GM06990 (cell line): ENCODE measurements around the gene UQCRH.
"Not testable (repeated sequence)": the region's sequence is repeated elsewhere in the genome, so short reads cannot be mapped to it uniquely, and the experiment has no call there.

Source experiments
- DNase-seq: peaks from one replicate; pipeline ENCODE4 v3.0.0-alpha.2; 2011; ENCODE audit not compliant: insufficient read length; ENCODE audit errors: extremely low read depth
- H3K27me3 ChIP-seq: replicated peaks from 2 replicates; pipeline ENCODE4 v1.6.0; 2011; ENCODE audit warnings: low read length; ENCODE audit not compliant: control insufficient read depth, insufficient read depth
- H3K36me3 ChIP-seq: 2 replicates; pipeline ENCODE4 v1.5.1; 2011; ENCODE audit warnings: low read length; ENCODE audit not compliant: control insufficient read depth, insufficient read depth
- H3K4me3 ChIP-seq: replicated peaks from 2 replicates; pipeline ENCODE4 v1.5.1; 2011; ENCODE audit warnings: low read depth, mild to moderate bottlenecking, control low read depth, low read length
- TF ChIP-seq, protein P1 (sequence below): IDR thresholded peaks from 2 replicates; pipeline ENCODE4 v1.5.1; 2011; ENCODE audit warnings: low read length, control low read depth, mild to moderate bottlenecking, inconsistent platforms; ENCODE audit not compliant: insufficient read depth, poor library complexity, severe bottlenecking

The UQCRH gene

DNA sequence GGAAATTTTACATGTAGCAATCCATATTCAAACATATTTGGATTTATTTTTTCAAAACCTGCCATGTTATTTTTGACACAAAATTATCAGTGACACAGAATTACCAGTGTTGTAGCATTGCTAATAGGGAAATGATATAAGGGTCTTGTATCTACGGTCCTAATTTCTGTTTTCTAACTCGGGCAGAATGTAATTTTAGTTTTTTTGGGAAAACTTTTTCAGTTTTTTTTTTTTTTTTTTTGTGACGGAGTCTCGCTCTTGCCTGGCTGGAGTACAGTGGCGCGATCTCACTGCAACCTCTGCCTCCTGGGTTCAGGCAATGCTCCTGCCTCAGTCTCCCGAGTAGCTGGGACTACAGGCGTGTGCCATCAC lies 2.6 kb downstream of the UQCRH start:
- Histone ChIP-seq H3K27me3 (no peaks in the 10 kb centered on the region), H3K36me3 (peaks cover 4% of the 10 kb centered on the region), H3K4me3 (peak overlapping the region; percentile 83)
- no peak for DNase-seq
- TF ChIP-seq, protein P1, sequence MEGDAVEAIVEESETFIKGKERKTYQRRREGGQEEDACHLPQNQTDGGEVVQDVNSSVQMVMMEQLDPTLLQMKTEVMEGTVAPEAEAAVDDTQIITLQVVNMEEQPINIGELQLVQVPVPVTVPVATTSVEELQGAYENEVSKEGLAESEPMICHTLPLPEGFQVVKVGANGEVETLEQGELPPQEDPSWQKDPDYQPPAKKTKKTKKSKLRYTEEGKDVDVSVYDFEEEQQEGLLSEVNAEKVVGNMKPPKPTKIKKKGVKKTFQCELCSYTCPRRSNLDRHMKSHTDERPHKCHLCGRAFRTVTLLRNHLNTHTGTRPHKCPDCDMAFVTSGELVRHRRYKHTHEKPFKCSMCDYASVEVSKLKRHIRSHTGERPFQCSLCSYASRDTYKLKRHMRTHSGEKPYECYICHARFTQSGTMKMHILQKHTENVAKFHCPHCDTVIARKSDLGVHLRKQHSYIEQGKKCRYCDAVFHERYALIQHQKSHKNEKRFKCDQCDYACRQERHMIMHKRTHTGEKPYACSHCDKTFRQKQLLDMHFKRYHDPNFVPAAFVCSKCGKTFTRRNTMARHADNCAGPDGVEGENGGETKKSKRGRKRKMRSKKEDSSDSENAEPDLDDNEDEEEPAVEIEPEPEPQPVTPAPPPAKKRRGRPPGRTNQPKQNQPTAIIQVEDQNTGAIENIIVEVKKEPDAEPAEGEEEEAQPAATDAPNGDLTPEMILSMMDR = no peak

DNA sequence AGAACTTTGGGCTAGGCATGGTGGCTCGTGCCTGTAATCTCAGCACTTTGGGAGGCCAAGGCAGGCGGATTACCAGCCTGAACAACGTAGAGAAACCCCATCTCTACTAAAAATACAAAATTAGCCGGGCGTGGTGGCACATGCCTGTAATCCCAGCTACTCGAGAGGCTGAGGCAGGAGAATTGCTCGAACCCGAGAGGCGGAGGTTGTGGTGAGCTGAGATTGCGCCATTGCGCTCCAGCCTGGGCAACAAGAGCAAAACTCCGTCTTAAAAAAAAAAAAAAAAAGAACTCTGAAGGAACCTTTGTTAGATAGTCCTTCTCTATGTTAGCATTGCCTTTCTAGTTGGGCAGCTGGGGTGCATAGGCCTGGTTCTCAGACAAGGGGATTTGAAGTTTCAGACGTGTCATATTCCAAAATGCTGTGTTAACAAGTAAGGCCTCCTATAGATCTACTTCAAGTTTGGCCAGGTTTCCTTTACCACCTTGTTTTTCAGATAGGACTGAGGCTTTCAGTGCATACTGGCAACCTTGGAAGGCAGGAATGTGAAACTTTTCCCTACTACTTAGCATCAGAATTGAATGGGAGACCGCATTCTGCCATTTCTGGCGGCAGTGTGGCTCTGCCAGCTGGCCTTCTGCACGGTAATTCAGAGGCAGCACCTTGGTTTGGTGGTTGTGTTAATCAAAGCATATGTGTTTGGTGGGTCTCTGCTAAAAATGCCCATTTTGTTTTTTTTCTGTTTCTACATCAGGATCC lies 6.1 kb downstream of the UQCRH start:
- Histone ChIP-seq H3K27me3 (no peaks in the 10 kb centered on the region), H3K36me3 (peaks cover 12% of the 10 kb centered on the region)
- no peak for DNase-seq

DNA sequence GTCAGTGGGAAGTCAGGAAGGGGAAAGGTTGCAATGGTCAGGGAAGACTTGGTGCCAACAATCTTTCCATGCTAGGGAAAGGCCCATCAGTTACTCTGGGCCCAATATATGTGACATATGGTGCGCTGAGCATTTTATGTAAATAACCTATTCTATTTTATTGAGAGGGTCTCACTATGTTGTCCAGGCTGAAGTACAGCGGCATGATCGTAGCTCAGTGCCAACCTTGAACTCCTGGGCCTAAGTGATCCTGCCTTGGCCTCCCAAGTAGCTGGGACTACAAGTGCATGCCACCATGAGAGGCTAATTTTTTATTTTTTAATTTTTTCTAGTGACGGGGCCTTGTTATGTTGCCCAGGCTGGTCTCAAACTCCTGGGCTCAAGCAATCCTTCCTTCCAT lies 6.8 kb downstream of the UQCRH start:
- H3K36me3 ChIP-seq = peaks cover 13% of the 10 kb centered on the region
- TF ChIP-seq, protein P1 = no peak

More for the DNA sequence above, 6.1 kb downstream of the UQCRH start:
- TF ChIP-seq, protein P1 = no peak
- no peak overlapping the region for H3K4me3 ChIP-seq

DNA sequence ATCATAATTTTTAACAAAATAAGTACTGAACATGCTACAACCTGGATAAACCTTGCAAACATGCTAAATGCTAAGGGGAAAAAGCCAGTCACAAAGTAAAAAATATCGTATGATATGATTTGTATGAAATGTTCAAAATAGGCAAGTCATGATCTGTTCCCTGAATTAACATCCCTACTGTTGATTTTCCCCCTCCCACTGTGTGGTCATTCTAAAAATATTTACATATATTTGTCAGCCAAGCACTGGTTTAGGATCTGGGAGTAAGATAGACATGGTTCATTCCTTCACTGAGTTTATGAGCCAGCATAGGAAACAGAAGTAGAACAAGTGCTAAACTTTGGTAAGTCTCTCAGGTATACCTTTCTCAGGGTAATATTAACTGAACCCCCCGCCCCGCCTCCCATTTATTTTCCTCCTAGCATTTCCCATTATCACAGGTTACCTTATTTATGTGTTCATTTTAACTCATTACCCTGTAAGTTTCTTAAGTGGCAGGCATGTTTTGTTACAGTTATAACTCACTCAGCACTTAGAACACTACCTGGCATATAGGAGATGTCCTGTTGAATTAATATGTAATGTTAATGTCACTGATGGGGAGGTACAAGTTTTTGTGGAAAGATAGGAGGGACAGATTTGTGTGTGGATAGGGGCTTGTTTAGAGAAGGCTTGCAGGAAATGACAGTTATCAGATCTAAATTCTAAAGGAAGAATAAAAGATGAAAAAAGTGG lies 12.3 kb downstream of the UQCRH start:
- DNase-seq = no peak
- Histone ChIP-seq H3K4me3 (no peak overlapping the region), H3K27me3 (no peaks in the 10 kb centered on the region), H3K36me3 (peaks cover 13% of the 10 kb centered on the region)
- TF ChIP-seq, protein P1 = no peak

More for the DNA sequence above, 6.8 kb downstream of the UQCRH start:
- DNase-seq = no peak
- no peaks in the 10 kb centered on the region for H3K27me3 ChIP-seq
- no peak overlapping the region for H3K4me3 ChIP-seq

DNA sequence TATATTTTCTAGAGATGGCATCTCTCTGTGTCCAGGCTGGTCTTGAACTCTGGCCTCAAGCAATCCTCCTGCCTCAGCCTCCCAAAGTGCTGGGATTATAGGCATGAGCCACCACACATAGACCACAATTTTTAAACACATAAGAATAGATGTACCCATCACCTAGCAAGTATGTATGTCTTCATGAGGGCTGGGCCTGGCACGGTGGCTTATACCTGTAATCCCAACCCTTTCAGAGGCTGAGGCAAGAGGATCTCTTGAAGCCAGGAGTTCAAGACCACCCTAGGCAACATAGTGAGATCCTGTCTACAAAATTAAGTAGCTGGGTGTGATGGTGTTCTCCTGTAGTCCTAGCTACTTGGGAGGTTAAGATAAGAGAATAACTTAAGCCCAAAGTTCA lies 13.8 kb downstream of the UQCRH start:
- no peak for DNase-seq
- peaks cover 12% of the 10 kb centered on the region for H3K36me3 ChIP-seq
- no peaks in the 10 kb centered on the region for H3K27me3 ChIP-seq
- TF ChIP-seq, protein P1 = no peak
- H3K4me3 ChIP-seq = no peak overlapping the region

DNA sequence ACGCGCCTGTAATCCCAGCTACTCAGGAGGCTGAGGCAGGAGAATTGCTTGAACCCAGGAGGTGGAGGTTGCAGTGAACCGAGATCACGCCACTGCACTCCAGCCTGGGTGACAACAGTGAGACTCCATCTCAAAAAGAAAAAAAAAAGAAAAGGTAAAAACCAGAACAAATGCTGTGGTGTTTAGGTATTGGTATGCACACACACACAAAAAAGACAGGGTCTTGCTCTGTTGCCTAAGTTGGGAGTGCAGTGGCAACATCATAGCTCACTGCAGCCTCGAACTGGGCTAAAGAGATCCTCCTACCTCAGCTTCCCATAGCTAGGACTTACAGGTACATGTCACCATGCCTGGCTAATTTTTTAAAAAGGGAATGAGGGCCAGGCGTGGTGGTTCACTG lies 15.8 kb downstream of the UQCRH start:
- DNase-seq = not testable (repeated sequence)

DNA sequence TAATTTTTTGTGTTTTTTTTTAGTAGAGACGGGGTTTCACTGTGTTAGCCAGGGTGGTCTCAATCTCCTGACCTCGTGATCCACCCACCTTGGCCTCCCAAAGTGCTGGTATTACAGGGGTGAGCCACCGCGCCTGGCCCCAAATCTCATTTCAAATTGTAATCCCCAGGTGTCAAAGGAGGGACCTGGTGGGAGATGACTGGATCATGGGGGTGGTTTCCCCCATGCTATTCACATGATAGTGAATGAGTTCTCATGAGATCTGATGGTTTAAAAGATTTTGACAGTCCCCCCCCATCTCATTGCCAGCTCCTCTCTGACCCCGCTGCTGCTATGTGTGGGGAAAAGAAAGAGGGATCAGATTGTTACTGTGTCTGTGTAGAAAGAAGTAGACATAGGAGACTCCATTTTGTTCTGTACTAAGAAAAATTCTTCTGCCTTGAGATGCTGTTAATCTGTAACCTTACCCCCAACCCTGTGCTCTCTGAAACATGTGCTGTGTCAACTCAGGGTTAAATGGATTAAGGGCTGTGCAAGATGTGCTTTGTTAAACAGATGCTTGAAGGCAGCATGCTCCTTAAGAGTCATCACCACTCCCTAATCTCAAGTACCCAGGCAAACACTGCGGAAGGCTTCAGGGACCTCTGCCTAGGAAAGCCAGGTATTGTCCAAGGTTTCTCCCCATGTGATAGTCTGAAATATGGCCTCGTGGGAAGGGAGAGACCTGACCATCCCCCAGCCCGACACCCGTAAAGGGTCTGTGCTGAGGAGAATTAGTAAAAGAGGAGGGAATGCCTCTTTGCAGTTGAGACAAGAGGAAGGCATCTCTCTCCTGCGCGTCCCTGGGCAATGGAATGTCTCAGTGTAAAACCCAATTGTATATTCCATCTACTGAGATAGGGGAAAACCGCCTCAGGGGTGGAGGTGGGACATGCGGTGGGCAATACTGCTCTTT lies 16.7 kb downstream of the UQCRH start:
- not testable (repeated sequence) for H3K27me3 ChIP-seq, DNase-seq, H3K4me3 ChIP-seq

More for the DNA sequence above, 15.8 kb downstream of the UQCRH start:
- not testable (repeated sequence) for H3K27me3 ChIP-seq, H3K4me3 ChIP-seq, H3K36me3 ChIP-seq

DNA sequence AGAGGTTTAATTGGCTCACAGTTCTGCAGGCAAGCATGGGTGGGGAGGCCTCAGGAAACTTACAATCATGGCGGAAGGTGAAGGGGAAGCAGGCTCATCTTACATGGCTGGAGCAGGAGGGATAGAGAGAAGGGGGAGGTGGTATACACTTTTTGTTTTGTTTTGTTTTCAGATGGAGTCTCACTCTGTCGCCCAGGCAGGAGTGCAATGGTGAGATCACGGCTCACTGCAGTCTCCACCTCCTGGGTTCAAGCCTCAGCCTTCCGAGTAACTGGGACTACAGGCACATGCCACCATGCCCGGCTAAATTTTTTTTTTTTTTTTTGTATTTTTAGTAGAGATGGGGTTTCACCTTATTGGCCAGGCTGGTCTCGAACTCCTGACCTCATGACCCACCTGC lies 18.7 kb downstream of the UQCRH start:
- DNase-seq, H3K4me3 ChIP-seq, H3K27me3 ChIP-seq, H3K36me3 ChIP-seq: not testable (repeated sequence)

More for the DNA sequence above, 16.7 kb downstream of the UQCRH start:
- not testable (repeated sequence) for H3K36me3 ChIP-seq
